Esophagus squamous epithelium (tissue), 4 donors: Measurements from ENCODE around the gene CPLX4.

Experiments
- CTCF ChIP-seq, 6 experiments: fragments of 450-650 bp in 4 of 6; fragments of 200-600 bp in 2 of 6; sonication (generic) in 2 of 6; IDR thresholded peaks; one replicate each; pipeline ENCODE4 v1.5.1; 2016 to 2019; ENCODE audit warnings: antibody characterized with exemption in 6 of 6, mild to moderate bottlenecking in 4 of 6, moderate library complexity in 4 of 6
- POLR2A ChIP-seq, 4 donors: fragments of 450-650 bp; IDR thresholded peaks; one replicate each; pipeline ENCODE4 v1.6.1; 2017; ENCODE audit warnings: antibody characterized with exemption in 4 of 4, mild to moderate bottlenecking in 4 of 4, moderate library complexity in 3 of 4

DNA sequence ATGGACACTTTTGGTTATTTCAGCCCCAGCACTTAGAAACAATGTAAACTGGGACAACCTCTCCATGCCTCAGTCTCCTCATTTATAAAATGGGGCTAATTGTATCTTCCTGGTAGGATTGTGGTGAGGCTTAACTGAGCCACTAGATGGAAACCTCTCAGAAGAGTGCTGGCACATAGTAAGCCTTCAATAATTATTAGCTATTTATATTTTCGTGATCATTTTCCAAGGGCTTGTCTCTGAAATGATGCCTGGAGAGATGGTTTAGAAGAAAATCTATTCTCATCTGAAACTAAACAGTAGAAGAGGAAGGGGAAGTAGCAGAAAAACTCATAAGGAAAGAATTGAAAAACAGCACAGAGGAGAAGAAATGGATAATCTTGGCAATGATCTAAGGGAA is 52.0 kb downstream of the CPLX4 start:
- TF ChIP-seq POLR2A (IDR thresholded peaks at IDR 0.05): no peak
- TF ChIP-seq CTCF (IDR thresholded peaks at IDR 0.05): no peak
